OCI-LY7 (cell line): ENCODE results near the gene FCGBP. TPM values are rescaled to one million over a fixed set of nuclear protein-coding genes. Genes with fewer than 3 reads are reported as not detected.

Experiments
- BruUV-seq: library from RNA; stranded (reverse); fragments of 400-500 nt; replicated peaks from 2 replicates; lab custom pipeline; 2021; lab: Mats Ljungman, UMichigan
- CTCF ChIA-PET: fragments of 300-600 bp; sonication (Branson Sonifier 250); formaldehyde crosslinking; loops from one replicate; lab custom pipeline; 2022; ENCODE audit warnings: antibody characterized with exemption; ENCODE audit not compliant: unreplicated experiment; lab: Charles Lee
- POLR2A ChIA-PET: fragments of 300-600 bp; sonication (Branson Sonifier 250); formaldehyde crosslinking; loops from one replicate; lab custom pipeline; 2022; ENCODE audit warnings: antibody characterized with exemption; lab: Charles Lee
- DNase-seq: peaks from one replicate; pipeline ENCODE4 v3.0.0-alpha.2; 2015; ENCODE audit warnings: low spot score
- H2AFZ ChIP-seq: fragments of 200-600 bp; sonication (generic), shearing (Covaris generic); 2 replicates; pipeline ENCODE4 v1.6.1; 2014; ENCODE audit warnings: mild to moderate bottlenecking, antibody characterized with exemption, low read length, moderate library complexity
- H3K27ac ChIP-seq: fragments of 200-600 bp; sonication (generic); 2 replicates; pipeline ENCODE4 v1.5.1; 2014; ENCODE audit warnings: mixed run types, low read depth, mild to moderate bottlenecking, moderate library complexity, low read length, inconsistent platforms; ENCODE audit not compliant: poor library complexity, severe bottlenecking
- H3K36me3 ChIP-seq: fragments of 200-600 bp; sonication (generic); 2 replicates; pipeline ENCODE4 v1.6.1; 2014; ENCODE audit warnings: mild to moderate bottlenecking, antibody characterized with exemption, low read length, moderate library complexity, mixed read lengths; ENCODE audit not compliant: insufficient read depth
- H3K4me1 ChIP-seq: fragments of 200-600 bp; sonication (generic); 2 replicates; pipeline ENCODE4 v1.5.1; 2014; ENCODE audit warnings: mild to moderate bottlenecking, low read length; ENCODE audit not compliant: insufficient read depth, poor library complexity, severe bottlenecking
- H3K4me2 ChIP-seq: fragments of 200-600 bp; sonication (generic); 2 replicates; pipeline ENCODE4 v1.6.1; 2014; ENCODE audit warnings: mild to moderate bottlenecking, low read length
- H3K4me3 ChIP-seq: fragments of 200-600 bp; sonication (generic); 2 replicates; pipeline ENCODE4 v1.5.1; 2014; ENCODE audit warnings: mild to moderate bottlenecking, low read depth, low read length; ENCODE audit not compliant: poor library complexity, severe bottlenecking
- H3K79me2 ChIP-seq: fragments of 200-600 bp; sonication (generic); 2 replicates; pipeline ENCODE4 v1.6.1; 2016; ENCODE audit warnings: low read depth, mild to moderate bottlenecking, low read length, moderate library complexity, mixed read lengths; ENCODE audit not compliant: insufficient read depth
- H3K9me2 ChIP-seq: fragments of 200-600 bp; sonication (generic); 2 replicates; pipeline ENCODE4 v1.6.1; 2016; ENCODE audit warnings: mild to moderate bottlenecking, low read length, mixed read lengths; ENCODE audit not compliant: insufficient read depth
- H3K9me3 ChIP-seq: fragments of 200-600 bp; sonication (generic); 2 replicates; pipeline ENCODE4 v1.6.1; 2014; ENCODE audit warnings: mild to moderate bottlenecking, mixed run types, low read length, mixed read lengths
- H4K20me1 ChIP-seq: fragments of 200-600 bp; sonication (generic); 2 replicates; pipeline ENCODE4 v1.6.1; 2014; ENCODE audit warnings: mild to moderate bottlenecking, antibody characterized with exemption, low read length, moderate library complexity, mixed read lengths; ENCODE audit not compliant: insufficient read depth
- EZH2phosphoT487 ChIP-seq: fragments of 200-600 bp; sonication (generic); IDR thresholded peaks from 2 replicates; pipeline ENCODE4 v1.6.1; 2018; ENCODE audit warnings: low read depth, borderline replicate concordance, mild to moderate bottlenecking, mixed run types, antibody characterized with exemption, low read length, moderate library complexity, mixed read lengths
- intact Hi-C: fragments of 100-400 bp; cut with micrococcal nuclease; formaldehyde crosslinking; loops from one replicate; pipeline ENCODE4 v1.10.0; 2022; ENCODE audit not compliant: unreplicated experiment
- total RNA-seq, 2 experiments: library from RNA; depleted of rRNA in 1 of 2; stranded (reverse); fragments of >200 nt in 1 of 2; shearing (Covaris generic) in 1 of 2; gene quantifications; 2 replicates each; pipeline ENCODE4 v1.2.3, GENCODE V29; 2014 to 2022
- TF ChIP-seq, protein P1 (sequence below): fragments of 200-600 bp; sonication (generic); conservative IDR thresholded peaks from 2 replicates; pipeline ENCODE4 v1.5.1; 2014; ENCODE audit warnings: mild to moderate bottlenecking, antibody characterized with exemption, low read length, moderate library complexity, mixed read lengths

Gene FCGBP
- total RNA-seq, 2 experiments from 2014 or later: 0.41 to 1.7 TPM

GRCh38 chr19:39926170-39926760, 8.2 kb downstream of the FCGBP start:
- ChIA-PET CTCF (no interaction called here), POLR2A (interaction anchor here (0.6 kb wide), 1 partner anchor 40 kb away, joined by 4 read pairs; no protein-coding TSS in a partner anchor)
- H3K9me2 ChIP-seq: no peaks in the 10 kb centered on the region
- BruUV-seq: no TSS peak
- no peak overlapping the region for H3K4me2 ChIP-seq
- no peaks in the 10 kb centered on the region for H3K4me1 ChIP-seq
- H2AFZ ChIP-seq: no peak overlapping the region
- intact Hi-C loops: no loop called here
- no peaks in the 10 kb centered on the region for H3K9me3 ChIP-seq
- no peak overlapping the region for H3K27ac ChIP-seq
- no peaks in the 10 kb centered on the region for H4K20me1 ChIP-seq
- no peak for DNase-seq
- no peaks in the 10 kb centered on the region for H3K79me2 ChIP-seq
- no peaks in the 10 kb centered on the region for H3K36me3 ChIP-seq
- no peak for TF ChIP-seq EZH2phosphoT487
- TF ChIP-seq, protein P1, sequence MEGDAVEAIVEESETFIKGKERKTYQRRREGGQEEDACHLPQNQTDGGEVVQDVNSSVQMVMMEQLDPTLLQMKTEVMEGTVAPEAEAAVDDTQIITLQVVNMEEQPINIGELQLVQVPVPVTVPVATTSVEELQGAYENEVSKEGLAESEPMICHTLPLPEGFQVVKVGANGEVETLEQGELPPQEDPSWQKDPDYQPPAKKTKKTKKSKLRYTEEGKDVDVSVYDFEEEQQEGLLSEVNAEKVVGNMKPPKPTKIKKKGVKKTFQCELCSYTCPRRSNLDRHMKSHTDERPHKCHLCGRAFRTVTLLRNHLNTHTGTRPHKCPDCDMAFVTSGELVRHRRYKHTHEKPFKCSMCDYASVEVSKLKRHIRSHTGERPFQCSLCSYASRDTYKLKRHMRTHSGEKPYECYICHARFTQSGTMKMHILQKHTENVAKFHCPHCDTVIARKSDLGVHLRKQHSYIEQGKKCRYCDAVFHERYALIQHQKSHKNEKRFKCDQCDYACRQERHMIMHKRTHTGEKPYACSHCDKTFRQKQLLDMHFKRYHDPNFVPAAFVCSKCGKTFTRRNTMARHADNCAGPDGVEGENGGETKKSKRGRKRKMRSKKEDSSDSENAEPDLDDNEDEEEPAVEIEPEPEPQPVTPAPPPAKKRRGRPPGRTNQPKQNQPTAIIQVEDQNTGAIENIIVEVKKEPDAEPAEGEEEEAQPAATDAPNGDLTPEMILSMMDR: no peak
- H3K4me3 ChIP-seq: no peak overlapping the region

- intact Hi-C loops: no loop called here
- BruUV-seq: no TSS peak
- Histone ChIP-seq H3K9me2 (no peaks in the 10 kb centered on the region), H3K79me2 (no peaks in the 10 kb centered on the region), H3K4me1 (no peaks in the 10 kb centered on the region), H3K36me3 (no peaks in the 10 kb centered on the region), H3K4me2 (no peak overlapping the region), H2AFZ (no peak overlapping the region), H3K27ac (no peak overlapping the region), H3K9me3 (no peaks in the 10 kb centered on the region), H3K4me3 (no peak overlapping the region), H4K20me1 (no peaks in the 10 kb centered on the region)
- ChIA-PET CTCF (no interaction called here), POLR2A (no interaction called here)
- DNase-seq: no peak
- TF ChIP-seq EZH2phosphoT487: no peak
- TF ChIP-seq, protein P1: no peak
These were observed 9.5 kb downstream of the FCGBP start for GRCh38 chr19:39924952-39925351.

DNA sequence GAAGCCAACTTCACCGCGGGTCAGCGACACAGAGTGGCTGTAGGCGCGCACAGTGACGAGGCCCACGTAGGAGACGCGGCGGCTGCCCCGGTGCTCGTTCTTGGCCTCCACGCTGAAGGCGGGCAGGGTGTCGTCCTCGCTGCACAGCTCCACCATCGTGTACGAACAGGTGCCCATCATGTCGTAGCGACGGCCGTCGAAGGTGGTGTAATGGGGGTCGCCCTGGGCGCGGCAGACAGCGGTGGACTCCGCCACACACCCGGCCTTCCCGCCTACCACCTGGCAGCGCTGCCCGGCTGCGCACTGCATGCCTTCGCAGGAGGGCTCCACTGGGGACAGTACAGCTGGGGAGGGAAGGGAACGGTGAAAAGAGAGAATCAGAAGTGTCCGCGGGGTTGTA, 10.0 kb downstream of the FCGBP start:
- intact Hi-C loops: no loop called here
- CTCF ChIA-PET: no interaction called here
- no peak for TF ChIP-seq EZH2phosphoT487
- TF ChIP-seq, protein P1: no peak
- Histone ChIP-seq H3K4me2 (no peak overlapping the region), H3K9me2 (no peaks in the 10 kb centered on the region), H3K9me3 (no peaks in the 10 kb centered on the region), H3K4me3 (no peak overlapping the region), H3K27ac (no peak overlapping the region), H3K4me1 (no peaks in the 10 kb centered on the region), H3K79me2 (no peaks in the 10 kb centered on the region), H4K20me1 (no peaks in the 10 kb centered on the region), H2AFZ (no peak overlapping the region), H3K36me3 (no peaks in the 10 kb centered on the region)
- POLR2A ChIA-PET: no interaction called here
- no peak for DNase-seq
- no TSS peak for BruUV-seq
